Measurements from ENCODE around the gene ACKR2. TPM values are rescaled to one million over a fixed set of nuclear protein-coding genes. Genes with fewer than 3 reads are reported as not detected.

Gene ACKR2
- total RNA-seq, 1 experiment from 2014 or later = 0.28 TPM

GRCh38 chr3:42875325-42876151 is 66.3 kb downstream of the ACKR2 start, which contains the start of gene CYP8B1:
Gene CYP8B1, minus strand, starts transcription at chr3:42875879. Its CDS starts 63 bp downstream, at chr3:42875816.
- no peak for ATAC-seq
- H3K27ac Mint-ChIP-seq = no peak within 1 kb of the TSS
- H3K4me3 Mint-ChIP-seq = no peak within 1 kb of the TSS
- no peaks in the 10 kb centered on the region for H3K36me3 Mint-ChIP-seq
- no peak for DNase-seq (ENCODE audit: low spot score)
- TF ChIP-seq NFATC4 (CRISPR knock-in tag; IDR thresholded peaks at IDR 0.05) = no peak
- no peak for TF ChIP-seq ZNF232 (CRISPR knock-in tag; IDR thresholded peaks at IDR 0.05)
- no peak for TF ChIP-seq E2F5 (CRISPR knock-in tag; IDR thresholded peaks at IDR 0.05)
- TF ChIP-seq OVOL2 (CRISPR knock-in tag; IDR thresholded peaks at IDR 0.05; ENCODE audit: borderline replicate concordance) = no peak
- no peak for TF ChIP-seq E2F1 (CRISPR knock-in tag; IDR thresholded peaks at IDR 0.05)
- TF ChIP-seq, protein P1, sequence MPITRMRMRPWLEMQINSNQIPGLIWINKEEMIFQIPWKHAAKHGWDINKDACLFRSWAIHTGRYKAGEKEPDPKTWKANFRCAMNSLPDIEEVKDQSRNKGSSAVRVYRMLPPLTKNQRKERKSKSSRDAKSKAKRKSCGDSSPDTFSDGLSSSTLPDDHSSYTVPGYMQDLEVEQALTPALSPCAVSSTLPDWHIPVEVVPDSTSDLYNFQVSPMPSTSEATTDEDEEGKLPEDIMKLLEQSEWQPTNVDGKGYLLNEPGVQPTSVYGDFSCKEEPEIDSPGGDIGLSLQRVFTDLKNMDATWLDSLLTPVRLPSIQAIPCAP (CRISPR knock-in tag; IDR thresholded peaks at IDR 0.05) = no peak
- TF ChIP-seq, protein P2, sequence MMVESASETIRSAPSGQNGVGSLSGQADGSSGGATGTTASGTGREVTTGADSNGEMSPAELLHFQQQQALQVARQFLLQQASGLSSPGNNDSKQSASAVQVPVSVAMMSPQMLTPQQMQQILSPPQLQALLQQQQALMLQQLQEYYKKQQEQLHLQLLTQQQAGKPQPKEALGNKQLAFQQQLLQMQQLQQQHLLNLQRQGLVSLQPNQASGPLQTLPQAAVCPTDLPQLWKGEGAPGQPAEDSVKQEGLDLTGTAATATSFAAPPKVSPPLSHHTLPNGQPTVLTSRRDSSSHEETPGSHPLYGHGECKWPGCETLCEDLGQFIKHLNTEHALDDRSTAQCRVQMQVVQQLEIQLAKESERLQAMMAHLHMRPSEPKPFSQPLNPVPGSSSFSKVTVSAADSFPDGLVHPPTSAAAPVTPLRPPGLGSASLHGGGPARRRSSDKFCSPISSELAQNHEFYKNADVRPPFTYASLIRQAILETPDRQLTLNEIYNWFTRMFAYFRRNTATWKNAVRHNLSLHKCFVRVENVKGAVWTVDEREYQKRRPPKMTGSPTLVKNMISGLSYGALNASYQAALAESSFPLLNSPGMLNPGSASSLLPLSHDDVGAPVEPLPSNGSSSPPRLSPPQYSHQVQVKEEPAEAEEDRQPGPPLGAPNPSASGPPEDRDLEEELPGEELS (CRISPR knock-in tag; IDR thresholded peaks at IDR 0.05) = no peak
- TF ChIP-seq ZNF512 (CRISPR knock-in tag; IDR thresholded peaks at IDR 0.05; ENCODE audit: borderline replicate concordance) = no peak
- TF ChIP-seq SOX15 (CRISPR knock-in tag; IDR thresholded peaks at IDR 0.05) = no peak
- TF ChIP-seq ELF4 (CRISPR knock-in tag; IDR thresholded peaks at IDR 0.05; ENCODE audit: low read depth) = no peak
- TF ChIP-seq, protein P3, sequence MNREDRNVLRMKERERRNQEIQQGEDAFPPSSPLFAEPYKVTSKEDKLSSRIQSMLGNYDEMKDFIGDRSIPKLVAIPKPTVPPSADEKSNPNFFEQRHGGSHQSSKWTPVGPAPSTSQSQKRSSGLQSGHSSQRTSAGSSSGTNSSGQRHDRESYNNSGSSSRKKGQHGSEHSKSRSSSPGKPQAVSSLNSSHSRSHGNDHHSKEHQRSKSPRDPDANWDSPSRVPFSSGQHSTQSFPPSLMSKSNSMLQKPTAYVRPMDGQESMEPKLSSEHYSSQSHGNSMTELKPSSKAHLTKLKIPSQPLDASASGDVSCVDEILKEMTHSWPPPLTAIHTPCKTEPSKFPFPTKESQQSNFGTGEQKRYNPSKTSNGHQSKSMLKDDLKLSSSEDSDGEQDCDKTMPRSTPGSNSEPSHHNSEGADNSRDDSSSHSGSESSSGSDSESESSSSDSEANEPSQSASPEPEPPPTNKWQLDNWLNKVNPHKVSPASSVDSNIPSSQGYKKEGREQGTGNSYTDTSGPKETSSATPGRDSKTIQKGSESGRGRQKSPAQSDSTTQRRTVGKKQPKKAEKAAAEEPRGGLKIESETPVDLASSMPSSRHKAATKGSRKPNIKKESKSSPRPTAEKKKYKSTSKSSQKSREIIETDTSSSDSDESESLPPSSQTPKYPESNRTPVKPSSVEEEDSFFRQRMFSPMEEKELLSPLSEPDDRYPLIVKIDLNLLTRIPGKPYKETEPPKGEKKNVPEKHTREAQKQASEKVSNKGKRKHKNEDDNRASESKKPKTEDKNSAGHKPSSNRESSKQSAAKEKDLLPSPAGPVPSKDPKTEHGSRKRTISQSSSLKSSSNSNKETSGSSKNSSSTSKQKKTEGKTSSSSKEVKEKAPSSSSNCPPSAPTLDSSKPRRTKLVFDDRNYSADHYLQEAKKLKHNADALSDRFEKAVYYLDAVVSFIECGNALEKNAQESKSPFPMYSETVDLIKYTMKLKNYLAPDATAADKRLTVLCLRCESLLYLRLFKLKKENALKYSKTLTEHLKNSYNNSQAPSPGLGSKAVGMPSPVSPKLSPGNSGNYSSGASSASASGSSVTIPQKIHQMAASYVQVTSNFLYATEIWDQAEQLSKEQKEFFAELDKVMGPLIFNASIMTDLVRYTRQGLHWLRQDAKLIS (CRISPR knock-in tag; IDR thresholded peaks at IDR 0.05; ENCODE audit: borderline replicate concordance) = no peak
- no peak for TF ChIP-seq FOXJ3 (CRISPR knock-in tag; IDR thresholded peaks at IDR 0.05; ENCODE audit: borderline replicate concordance)
- no peak for TF ChIP-seq RORB (CRISPR knock-in tag; IDR thresholded peaks at IDR 0.05)
- TF ChIP-seq CBFB (CRISPR knock-in tag; IDR thresholded peaks at IDR 0.05; ENCODE audit: low read depth) = no peak
- no peak for TF ChIP-seq IRF2 (CRISPR knock-in tag; IDR thresholded peaks at IDR 0.05; ENCODE audit: borderline replicate concordance, low read depth)
- no peak for TF ChIP-seq JAZF1 (CRISPR knock-in tag; IDR thresholded peaks at IDR 0.05)
- TF ChIP-seq FOXP1 (CRISPR knock-in tag; IDR thresholded peaks at IDR 0.05; ENCODE audit: borderline replicate concordance) = no peak
- TF ChIP-seq ZNF281 (CRISPR knock-in tag; IDR thresholded peaks at IDR 0.05) = no peak
- no peak for TF ChIP-seq TCF7 (CRISPR knock-in tag; IDR thresholded peaks at IDR 0.05; ENCODE audit: low read depth)
- TF ChIP-seq ATF1 (CRISPR knock-in tag; IDR thresholded peaks at IDR 0.05) = no peak
- H3K9me3 Mint-ChIP-seq = no peaks in the 10 kb centered on the region
- H3K4me1 Mint-ChIP-seq = peaks cover 9% of the 10 kb centered on the region
- POLR2A ChIA-PET = no interaction called here
- CTCF ChIA-PET = no interaction called here
- H3K27me3 Mint-ChIP-seq (ENCODE audit: low read depth) = no peaks in the 10 kb centered on the region; the same call in 1 of the 2 replicates
